ENCODE measurements around the gene CLSTN2.

CLSTN2 gene

GRCh38 chr3:140434261-140434905 lies 499.4 kb downstream of the CLSTN2 start:
- DNase-seq, result no peak
- Mint-ChIP-seq H3K27me3 (ENCODE audit: low read depth, poor library complexity) (peaks cover 7% of the 10 kb centered on the region), H3K36me3 (ENCODE audit: low read depth) (no peaks in the 10 kb centered on the region), H3K4me1 (peaks cover 28% of the 10 kb centered on the region), H3K4me3 (no peak overlapping the region), H3K27ac (no peak overlapping the region), H3K9me3 (no peaks in the 10 kb centered on the region)
- TF ChIP-seq CTCF (IDR thresholded peaks at IDR 0.05), result no peak

- no peak for DNase-seq
- no peak overlapping the region for H3K27ac Mint-ChIP-seq
- H3K27me3 Mint-ChIP-seq (ENCODE audit: low read depth, poor library complexity), result peaks cover 5% of the 10 kb centered on the region
- peaks cover 24% of the 10 kb centered on the region for H3K4me1 Mint-ChIP-seq
- H3K36me3 Mint-ChIP-seq (ENCODE audit: low read depth), result no peaks in the 10 kb centered on the region
- H3K4me3 Mint-ChIP-seq, result no peak overlapping the region
- no peak for TF ChIP-seq CTCF (IDR thresholded peaks at IDR 0.05)
- no peaks in the 10 kb centered on the region for H3K9me3 Mint-ChIP-seq
Observed at GRCh38 chr3:140436421-140436820, 501.4 kb downstream of the CLSTN2 start.

GRCh38 chr3:140438736-140439470 lies 503.9 kb downstream of the CLSTN2 start:
- Mint-ChIP-seq H3K4me3 (no peak overlapping the region), H3K36me3 (ENCODE audit: low read depth) (no peaks in the 10 kb centered on the region), H3K27me3 (ENCODE audit: low read depth, poor library complexity) (peaks cover 4% of the 10 kb centered on the region), H3K9me3 (no peaks in the 10 kb centered on the region), H3K4me1 (peaks cover 2% of the 10 kb centered on the region), H3K27ac (no peak overlapping the region)
- no peak for DNase-seq
- no peak for TF ChIP-seq CTCF (IDR thresholded peaks at IDR 0.05)

- no peaks in the 10 kb centered on the region for H3K4me1 Mint-ChIP-seq
- H3K9me3 Mint-ChIP-seq, result no peaks in the 10 kb centered on the region
- peaks cover 4% of the 10 kb centered on the region for H3K27me3 Mint-ChIP-seq (ENCODE audit: low read depth, poor library complexity)
- no peak for DNase-seq
- no peaks in the 10 kb centered on the region for H3K36me3 Mint-ChIP-seq (ENCODE audit: low read depth)
- TF ChIP-seq CTCF (IDR thresholded peaks at IDR 0.05), result no peak
- no peak overlapping the region for H3K27ac Mint-ChIP-seq
- H3K4me3 Mint-ChIP-seq, result no peak overlapping the region
Observed at GRCh38 chr3:140439527-140439926, 504.5 kb downstream of the CLSTN2 start.

- DNase-seq, result no peak
- Mint-ChIP-seq H3K27me3 (ENCODE audit: low read depth, poor library complexity) (peaks cover 4% of the 10 kb centered on the region), H3K4me3 (no peak overlapping the region), H3K9me3 (no peaks in the 10 kb centered on the region), H3K36me3 (ENCODE audit: low read depth) (no peaks in the 10 kb centered on the region), H3K27ac (no peak overlapping the region), H3K4me1 (no peaks in the 10 kb centered on the region)
- TF ChIP-seq CTCF (IDR thresholded peaks at IDR 0.05), result no peak
Observed at GRCh38 chr3:140440446-140440845, 505.5 kb downstream of the CLSTN2 start.

- H3K27me3 Mint-ChIP-seq (ENCODE audit: low read depth, poor library complexity), result peaks cover 4% of the 10 kb centered on the region
- no peaks in the 10 kb centered on the region for H3K4me1 Mint-ChIP-seq
Observed at GRCh38 chr3:140441006-140441405, 506.0 kb downstream of the CLSTN2 start.

More at GRCh38 chr3:140441006-140441405, 506.0 kb downstream of the CLSTN2 start:
- Mint-ChIP-seq H3K27ac (no peak overlapping the region), H3K9me3 (no peaks in the 10 kb centered on the region), H3K36me3 (ENCODE audit: low read depth) (no peaks in the 10 kb centered on the region), H3K4me3 (no peak overlapping the region)
- TF ChIP-seq CTCF (IDR thresholded peaks at IDR 0.05), result no peak
- no peak for DNase-seq

Measured in nephron progenitor cell (in vitro differentiated cells).